Measurements from ENCODE around the gene SAMM50.

Gene SAMM50

DNA sequence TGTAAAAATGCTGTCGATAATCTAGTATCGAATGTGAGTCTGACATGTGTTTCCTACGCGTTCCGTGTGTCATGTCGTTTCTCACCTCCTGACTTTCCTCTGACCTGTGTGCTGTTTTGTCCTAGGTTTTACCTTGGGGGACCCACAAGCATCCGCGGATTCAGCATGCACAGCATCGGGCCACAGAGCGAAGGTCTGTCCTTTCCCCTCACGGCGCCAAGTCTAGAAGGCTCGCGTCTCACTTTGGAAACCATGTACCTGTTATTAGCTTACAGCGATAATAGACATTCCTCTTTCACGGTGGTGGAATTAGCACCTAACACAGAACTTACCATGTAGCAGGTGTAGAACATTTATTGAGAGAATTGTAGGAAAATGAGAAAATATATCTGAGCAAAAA is 28.6 kb downstream of the SAMM50 start:
- no peaks in the 10 kb centered on the region for H3K79me2 ChIP-seq (ENCODE audit: low read length)
- H3F3A ChIP-seq (ENCODE audit: insufficient read depth, low read length) = no peaks in the 10 kb centered on the region
- no peaks in the 10 kb centered on the region for H4K20me1 ChIP-seq (ENCODE audit: insufficient read depth, low read length)
- no peaks in the 10 kb centered on the region for H3K27me3 ChIP-seq (replicated peaks; ENCODE audit: insufficient read depth, low read length)
- no peak overlapping the region for H2AFZ ChIP-seq (ENCODE audit: low read length)
- no peaks in the 10 kb centered on the region for H3K9me2 ChIP-seq (replicated peaks; ENCODE audit: insufficient read depth, low read length)
- TF ChIP-seq, protein P1, sequence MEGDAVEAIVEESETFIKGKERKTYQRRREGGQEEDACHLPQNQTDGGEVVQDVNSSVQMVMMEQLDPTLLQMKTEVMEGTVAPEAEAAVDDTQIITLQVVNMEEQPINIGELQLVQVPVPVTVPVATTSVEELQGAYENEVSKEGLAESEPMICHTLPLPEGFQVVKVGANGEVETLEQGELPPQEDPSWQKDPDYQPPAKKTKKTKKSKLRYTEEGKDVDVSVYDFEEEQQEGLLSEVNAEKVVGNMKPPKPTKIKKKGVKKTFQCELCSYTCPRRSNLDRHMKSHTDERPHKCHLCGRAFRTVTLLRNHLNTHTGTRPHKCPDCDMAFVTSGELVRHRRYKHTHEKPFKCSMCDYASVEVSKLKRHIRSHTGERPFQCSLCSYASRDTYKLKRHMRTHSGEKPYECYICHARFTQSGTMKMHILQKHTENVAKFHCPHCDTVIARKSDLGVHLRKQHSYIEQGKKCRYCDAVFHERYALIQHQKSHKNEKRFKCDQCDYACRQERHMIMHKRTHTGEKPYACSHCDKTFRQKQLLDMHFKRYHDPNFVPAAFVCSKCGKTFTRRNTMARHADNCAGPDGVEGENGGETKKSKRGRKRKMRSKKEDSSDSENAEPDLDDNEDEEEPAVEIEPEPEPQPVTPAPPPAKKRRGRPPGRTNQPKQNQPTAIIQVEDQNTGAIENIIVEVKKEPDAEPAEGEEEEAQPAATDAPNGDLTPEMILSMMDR (IDR thresholded peaks at IDR 0.05; ENCODE audit: low read length) = no peak
- no peak overlapping the region for H3K27ac ChIP-seq (ENCODE audit: low read length)
- H3K9ac ChIP-seq (ENCODE audit: low read length) = no peak overlapping the region
- H3K4me1 ChIP-seq (ENCODE audit: low read length) = no peaks in the 10 kb centered on the region
- no peak for DNase-seq
- no peak overlapping the region for H3K4me3 ChIP-seq (ENCODE audit: low read length)
- no peak overlapping the region for H3K4me2 ChIP-seq (ENCODE audit: low read depth, low read length)
- no peaks in the 10 kb centered on the region for H3K9me3 ChIP-seq (replicated peaks; ENCODE audit: insufficient read depth, low read length)
- H3K36me3 ChIP-seq (replicated peaks; ENCODE audit: insufficient read depth, low read length) = no peaks in the 10 kb centered on the region

GRCh38 chr22:43985532-43985931 is 30.3 kb downstream of the SAMM50 start:
- Histone ChIP-seq H3K4me1 (ENCODE audit: low read length) (no peaks in the 10 kb centered on the region), H3K9me2 (replicated peaks; ENCODE audit: insufficient read depth, low read length) (no peaks in the 10 kb centered on the region), H3K4me2 (ENCODE audit: low read depth, low read length) (no peak overlapping the region), H3K27me3 (replicated peaks; ENCODE audit: insufficient read depth, low read length) (no peaks in the 10 kb centered on the region), H3K79me2 (ENCODE audit: low read length) (no peaks in the 10 kb centered on the region), H3K36me3 (replicated peaks; ENCODE audit: insufficient read depth, low read length) (no peaks in the 10 kb centered on the region), H3K27ac (ENCODE audit: low read length) (no peak overlapping the region), H3K9ac (ENCODE audit: low read length) (no peak overlapping the region), H2AFZ (ENCODE audit: low read length) (no peak overlapping the region), H3K4me3 (ENCODE audit: low read length) (no peak overlapping the region), H3K9me3 (replicated peaks; ENCODE audit: insufficient read depth, low read length) (no peaks in the 10 kb centered on the region), H4K20me1 (ENCODE audit: insufficient read depth, low read length) (no peaks in the 10 kb centered on the region), H3F3A (ENCODE audit: insufficient read depth, low read length) (no peaks in the 10 kb centered on the region)
- DNase-seq = no peak
- TF ChIP-seq EZH2 (optimal IDR thresholded peaks at IDR 0.05; ENCODE audit: low read depth, low read length) (no peak), EZH2phosphoT487 (IDR thresholded peaks at IDR 0.05; ENCODE audit: low read length) (no peak)
- TF ChIP-seq, protein P1 (IDR thresholded peaks at IDR 0.05; ENCODE audit: low read length) = no peak

- Histone ChIP-seq H3K36me3 (replicated peaks; ENCODE audit: insufficient read depth, low read length) (no peaks in the 10 kb centered on the region), H3K27me3 (replicated peaks; ENCODE audit: insufficient read depth, low read length) (no peaks in the 10 kb centered on the region)
These were observed 33.0 kb downstream of the SAMM50 start for GRCh38 chr22:43988116-43988820.

More at GRCh38 chr22:43988116-43988820, 33.0 kb downstream of the SAMM50 start:
- Histone ChIP-seq H3K4me2 (ENCODE audit: low read depth, low read length) (no peak overlapping the region), H3K4me3 (ENCODE audit: low read length) (no peak overlapping the region), H2AFZ (ENCODE audit: low read length) (no peak overlapping the region), H4K20me1 (ENCODE audit: insufficient read depth, low read length) (no peaks in the 10 kb centered on the region), H3K9ac (ENCODE audit: low read length) (no peak overlapping the region), H3F3A (ENCODE audit: insufficient read depth, low read length) (no peaks in the 10 kb centered on the region), H3K79me2 (ENCODE audit: low read length) (no peaks in the 10 kb centered on the region), H3K9me3 (replicated peaks; ENCODE audit: insufficient read depth, low read length) (no peaks in the 10 kb centered on the region), H3K9me2 (replicated peaks; ENCODE audit: insufficient read depth, low read length) (no peaks in the 10 kb centered on the region), H3K27ac (ENCODE audit: low read length) (no peak overlapping the region), H3K4me1 (ENCODE audit: low read length) (no peaks in the 10 kb centered on the region)
- TF ChIP-seq EZH2 (optimal IDR thresholded peaks at IDR 0.05; ENCODE audit: low read depth, low read length) (no peak), EZH2phosphoT487 (IDR thresholded peaks at IDR 0.05; ENCODE audit: low read length) (no peak)
- TF ChIP-seq, protein P1 (IDR thresholded peaks at IDR 0.05; ENCODE audit: low read length) = no peak
- no peak for DNase-seq
